ENCODE results near the gene LDLRAD3.

Gene LDLRAD3

DNA sequence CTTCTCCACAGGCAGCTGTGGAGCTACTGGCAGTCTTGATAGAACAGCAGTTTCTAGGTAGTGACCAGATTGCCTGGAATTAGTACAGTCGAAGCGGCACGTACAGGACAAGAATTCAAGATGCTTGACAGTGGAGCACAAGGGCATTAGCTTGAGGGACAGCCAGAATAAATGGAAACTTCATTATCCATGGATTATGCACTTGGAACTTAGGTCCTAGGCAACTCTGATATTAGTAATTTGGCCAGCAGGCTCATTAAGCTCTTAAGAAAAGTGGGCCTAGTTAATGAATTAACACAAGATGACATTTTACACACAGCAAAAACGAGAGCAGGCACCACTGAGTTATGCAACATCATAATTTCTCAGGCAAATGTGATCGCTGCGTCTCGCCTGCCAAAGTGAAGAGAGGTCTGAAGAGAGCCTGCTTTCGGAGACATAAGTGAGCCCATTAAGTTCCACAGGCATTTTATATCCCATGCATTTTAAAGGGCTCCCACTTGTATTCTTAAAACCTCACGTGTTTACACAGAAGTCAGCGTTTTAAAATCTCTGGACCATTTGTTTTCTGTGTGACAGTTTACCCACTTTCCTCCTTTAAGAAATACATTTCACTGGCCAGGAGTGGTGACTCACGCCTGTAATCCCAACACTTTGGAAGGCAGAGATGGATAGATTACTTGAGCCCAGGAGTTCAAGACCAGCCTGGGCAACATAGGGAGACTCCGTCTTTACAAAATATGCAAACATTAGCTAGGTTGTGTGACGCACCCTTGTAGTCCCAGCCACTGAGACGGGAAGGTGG is 279.2 kb downstream of the LDLRAD3 start:
- DNase-seq: no peak

DNA sequence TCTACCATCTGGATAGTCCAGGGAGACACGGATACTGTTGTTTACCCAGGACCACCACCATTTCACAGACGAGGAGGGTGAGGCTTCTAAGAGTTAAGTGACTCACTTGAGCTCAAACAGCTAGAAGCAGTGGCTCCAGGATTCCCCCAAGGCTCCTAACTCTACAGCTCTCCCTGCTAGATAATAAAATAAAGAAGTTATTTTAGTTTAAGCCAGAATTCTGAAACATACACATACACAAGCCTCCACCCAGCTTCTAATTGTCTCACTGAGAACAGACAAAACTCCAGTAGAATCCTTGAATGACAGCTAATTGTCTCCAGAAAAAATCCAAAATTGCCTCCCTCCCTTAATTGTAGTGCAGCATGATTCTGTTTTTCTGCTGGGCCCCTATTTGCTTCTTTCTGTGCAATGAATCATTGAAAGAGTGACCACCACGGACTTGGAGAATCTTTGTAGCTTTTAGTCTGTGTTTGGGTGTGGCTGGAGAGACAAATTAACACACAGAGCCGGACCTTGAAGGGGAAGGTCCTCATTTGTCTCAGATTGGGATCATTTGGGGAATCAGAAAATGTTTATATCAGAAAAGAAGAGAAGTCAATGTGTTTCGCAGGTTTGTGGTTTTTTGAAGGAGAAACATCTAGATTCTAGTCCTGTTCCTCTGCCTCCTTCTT is 280.5 kb downstream of the LDLRAD3 start:
- no peak for DNase-seq

DNA sequence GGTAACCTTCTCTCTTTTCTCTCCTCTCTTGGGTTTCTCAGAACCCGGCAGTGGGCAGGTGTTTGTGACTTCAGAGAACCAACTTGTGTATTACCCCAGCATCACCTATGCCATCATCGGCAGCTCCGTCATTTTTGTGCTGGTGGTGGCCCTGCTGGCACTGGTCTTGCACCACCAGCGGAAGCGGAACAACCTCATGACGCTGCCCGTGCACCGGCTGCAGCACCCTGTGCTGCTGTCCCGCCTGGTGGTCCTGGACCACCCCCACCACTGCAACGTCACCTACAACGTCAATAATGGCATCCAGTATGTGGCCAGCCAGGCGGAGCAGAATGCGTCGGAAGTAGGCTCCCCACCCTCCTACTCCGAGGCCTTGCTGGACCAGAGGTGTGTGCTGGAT is 283.2 kb downstream of the LDLRAD3 start:
- DNase-seq: no peak

DNA sequence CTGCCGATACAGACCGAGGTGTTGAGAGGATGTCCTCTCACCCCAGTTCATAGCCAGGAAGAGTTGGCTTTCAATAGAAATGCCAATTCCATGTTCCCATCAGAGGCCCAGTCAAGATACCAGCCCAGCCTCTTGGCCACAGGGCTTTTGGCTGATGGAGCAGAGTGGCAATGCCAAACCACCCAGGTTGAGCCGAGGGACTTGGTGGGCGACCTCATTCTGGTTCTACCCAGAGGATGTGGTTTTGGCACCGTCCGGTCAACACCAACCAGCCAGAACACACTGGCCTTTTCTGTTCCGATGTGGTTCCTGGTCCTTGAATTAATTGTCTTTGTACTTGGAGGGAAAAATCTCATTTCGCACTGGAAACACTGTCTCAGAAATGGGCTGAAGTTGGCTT is 284.8 kb downstream of the LDLRAD3 start:
- DNase-seq: no peak

DNA sequence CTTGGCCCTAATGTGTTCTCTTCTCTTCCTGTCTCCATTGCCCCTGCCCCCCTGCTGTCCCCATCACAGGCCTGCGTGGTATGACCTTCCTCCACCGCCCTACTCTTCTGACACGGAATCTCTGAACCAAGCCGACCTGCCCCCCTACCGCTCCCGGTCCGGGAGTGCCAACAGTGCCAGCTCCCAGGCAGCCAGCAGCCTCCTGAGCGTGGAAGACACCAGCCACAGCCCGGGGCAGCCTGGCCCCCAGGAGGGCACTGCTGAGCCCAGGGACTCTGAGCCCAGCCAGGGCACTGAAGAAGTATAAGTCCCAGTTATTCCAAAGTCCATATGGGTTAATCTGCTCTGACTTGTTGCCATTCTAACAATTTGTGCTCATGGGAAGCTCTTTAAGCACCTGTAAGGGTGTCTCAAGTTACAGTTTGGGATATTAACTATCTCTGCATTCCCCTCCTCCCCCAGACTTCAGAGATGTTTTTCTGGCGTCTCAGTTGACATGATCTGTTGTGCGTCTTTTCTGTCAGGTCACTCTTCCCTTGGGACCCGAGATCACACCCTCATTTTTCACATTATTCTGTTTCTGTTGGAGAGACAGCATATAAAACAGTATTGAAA is 285.3 kb downstream of the LDLRAD3 start:
- no peak for DNase-seq

DNA sequence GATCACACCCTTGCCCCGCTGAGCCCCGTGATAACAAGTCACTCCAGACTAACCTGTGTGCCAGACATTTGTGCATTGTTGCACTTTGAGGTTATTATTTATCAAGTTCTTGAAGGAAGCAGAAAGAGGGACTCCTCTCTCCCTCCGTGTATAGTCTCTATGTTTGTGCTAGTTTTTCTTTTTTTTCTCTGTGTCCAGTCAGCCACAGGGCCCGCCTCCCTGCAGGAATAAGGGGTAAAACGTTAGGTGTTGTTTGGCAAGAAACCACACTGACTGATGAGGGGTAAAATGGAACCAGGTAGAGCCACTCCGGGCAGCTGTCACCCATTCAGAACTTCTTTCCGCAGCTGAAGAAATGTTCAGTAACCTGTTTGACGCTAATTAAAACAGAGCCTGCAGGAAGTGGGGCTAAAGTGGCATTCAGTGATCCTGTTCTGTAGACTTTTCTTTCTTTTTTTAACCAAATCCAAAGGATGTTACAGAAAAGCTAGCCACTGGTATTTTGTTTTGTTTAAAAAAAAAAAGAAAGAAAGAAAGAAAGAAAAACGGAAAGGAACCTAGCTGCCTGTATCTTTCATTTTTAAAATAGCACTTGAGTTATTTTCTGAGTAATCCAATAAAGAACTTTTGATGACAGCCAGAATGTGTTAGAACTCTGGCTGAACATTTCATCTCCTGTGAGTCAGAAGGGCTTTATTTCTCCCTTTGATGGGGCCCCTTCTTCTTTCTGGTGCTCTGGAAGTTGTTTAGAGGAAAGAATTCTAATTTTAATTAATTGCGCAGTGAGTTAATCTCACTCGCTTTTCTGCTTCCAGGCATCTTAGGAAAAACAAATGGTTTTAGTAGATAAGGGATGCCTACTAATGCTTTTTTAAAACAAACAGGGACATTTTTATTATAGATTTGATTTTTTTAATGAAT is 287.2 kb downstream of the LDLRAD3 start:
- DNase-seq: no peak

DNA sequence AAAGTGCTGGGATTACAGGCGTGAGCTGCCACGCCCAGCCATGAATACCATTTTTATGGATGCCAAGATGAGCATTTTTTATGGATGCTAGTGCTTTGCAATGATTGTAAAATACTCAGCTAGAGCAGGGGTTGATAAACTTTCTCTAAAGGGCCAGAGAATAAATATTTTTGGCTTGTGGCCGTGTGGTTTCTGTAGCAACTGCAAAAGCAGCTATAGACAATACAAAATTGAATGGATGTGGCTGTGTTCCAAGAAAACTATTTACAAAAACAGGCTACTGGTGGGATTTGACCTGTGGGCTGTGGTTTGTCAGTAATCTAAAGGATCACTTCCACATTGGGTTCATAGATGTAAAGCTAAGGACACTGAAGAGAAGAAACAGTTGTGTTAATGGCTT is 289.3 kb downstream of the LDLRAD3 start:
- no peak for DNase-seq

DNA sequence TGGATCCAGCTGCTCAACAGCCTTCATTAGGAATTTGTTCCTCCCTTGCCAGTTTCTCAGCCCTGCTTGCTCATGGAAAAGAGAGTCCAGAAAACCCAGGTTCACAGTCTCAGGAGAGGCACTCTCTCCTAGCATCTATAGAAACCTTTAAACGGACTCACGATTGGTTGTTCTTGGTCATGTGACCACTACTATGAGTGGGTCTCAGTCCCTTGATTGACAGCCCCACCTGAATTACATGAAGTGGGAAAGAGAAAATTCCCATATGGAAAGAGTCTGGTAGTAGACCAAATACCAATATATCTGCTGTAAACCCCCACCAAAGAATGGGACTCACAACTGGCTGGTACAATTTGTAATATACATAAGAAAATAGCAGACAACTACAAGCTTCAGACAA is 291.0 kb downstream of the LDLRAD3 start:
- DNase-seq: no peak

DNA sequence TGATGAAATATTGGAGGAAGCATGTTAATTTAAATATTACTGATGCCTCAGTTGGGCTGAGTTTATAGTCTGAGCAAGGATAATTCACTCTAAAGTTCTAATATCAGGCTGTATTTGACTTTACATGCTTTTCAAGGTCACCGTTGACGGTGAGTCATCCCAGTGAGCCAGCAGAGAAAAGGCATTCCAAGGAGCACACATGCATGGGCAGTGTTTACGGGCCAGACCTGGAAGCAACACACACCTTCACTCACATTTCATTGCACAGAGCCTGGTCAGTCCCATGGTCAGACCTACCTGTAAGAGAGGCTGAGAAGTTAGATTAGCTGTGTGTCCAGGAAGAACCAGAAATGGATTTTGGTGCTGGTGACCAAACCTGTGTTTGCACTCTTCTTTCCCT is 291.9 kb downstream of the LDLRAD3 start:
- DNase-seq: no peak

DNA sequence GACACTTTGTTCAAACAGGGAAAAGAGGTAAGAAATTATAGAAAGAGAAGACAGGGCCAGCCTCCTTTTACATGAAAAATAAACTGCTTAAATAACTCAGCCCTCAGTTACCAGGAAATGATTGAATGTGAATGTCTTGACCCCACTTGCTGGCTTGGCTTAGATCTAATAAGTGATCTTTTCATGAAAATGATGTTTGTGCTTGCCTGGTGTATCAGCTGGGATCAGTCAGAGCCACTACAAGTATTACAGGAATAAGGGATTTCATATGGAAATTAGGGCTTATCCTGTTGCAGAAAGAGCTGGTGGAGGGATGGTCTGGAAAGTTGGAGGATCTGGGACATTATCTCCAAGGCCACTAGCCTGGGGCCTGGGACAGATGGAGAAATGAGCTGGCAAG is 293.5 kb downstream of the LDLRAD3 start:
- DNase-seq: no peak

DNA sequence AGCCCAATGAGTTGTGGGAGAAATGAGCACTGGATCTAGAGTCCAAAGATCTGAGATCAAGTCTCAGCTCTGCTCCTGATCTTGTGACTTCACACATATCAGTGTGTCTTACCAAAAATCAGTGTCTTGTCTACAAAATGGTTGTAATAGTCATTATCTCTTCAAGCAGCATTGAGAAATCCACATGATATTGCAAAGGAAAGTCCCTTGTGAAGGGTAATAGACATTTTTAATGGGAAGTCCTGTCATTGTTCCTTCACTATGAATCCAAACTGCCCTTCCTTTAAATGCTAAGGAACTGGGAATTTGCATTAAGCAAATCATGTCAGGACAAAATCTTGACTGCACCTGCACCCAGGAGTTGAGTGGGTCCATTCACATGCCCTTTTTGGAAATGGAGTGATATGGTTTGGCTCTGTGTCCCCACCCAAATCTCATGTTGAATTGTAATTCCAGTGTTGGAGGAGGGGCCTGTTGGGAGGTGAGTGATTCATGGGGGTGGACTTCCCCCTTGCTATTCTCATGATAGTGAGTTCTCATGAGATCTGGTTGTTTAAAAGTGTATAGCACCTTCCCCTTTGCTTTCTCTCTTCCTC is 294.3 kb downstream of the LDLRAD3 start:
- DNase-seq: no peak

DNA sequence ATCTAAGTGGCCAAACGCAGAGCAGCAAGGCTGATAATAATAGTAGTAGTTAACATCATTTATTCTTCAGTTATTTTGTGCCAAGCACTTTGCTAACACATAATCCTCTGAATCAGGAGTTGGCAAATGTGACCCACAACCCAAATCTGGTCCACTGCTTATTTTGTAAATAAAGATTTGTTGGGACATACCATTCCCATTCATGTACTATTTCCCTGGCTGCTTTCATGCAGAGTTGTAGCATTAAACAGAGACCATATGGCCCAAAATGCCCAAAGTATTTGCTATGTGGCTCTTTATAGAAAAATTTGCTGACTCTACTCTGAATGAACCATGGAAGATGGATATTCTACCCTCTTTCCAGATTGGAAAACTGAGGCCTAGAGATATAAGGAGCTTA is 295.0 kb downstream of the LDLRAD3 start:
- DNase-seq: no peak

DNA sequence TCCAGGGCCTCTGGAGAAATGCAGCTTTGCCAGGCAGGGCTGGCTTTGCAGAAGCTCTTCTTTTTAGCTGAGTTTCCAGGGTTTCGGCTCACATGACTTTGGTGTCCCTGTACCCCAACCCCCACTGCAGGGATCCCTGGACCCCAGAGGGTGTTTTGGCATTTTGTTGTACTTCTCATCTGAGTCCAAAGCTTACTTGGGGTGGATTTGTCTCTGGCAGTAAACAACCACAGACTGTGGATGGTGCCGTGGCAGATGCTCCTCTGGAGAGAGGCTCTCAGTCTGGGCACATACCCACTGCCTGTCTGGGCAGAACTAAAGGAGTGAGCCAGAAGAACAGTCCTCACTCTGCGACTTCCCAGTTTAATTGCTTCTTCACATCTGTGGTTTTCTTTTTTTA is 295.8 kb downstream of the LDLRAD3 start:
- DNase-seq: no peak

DNA sequence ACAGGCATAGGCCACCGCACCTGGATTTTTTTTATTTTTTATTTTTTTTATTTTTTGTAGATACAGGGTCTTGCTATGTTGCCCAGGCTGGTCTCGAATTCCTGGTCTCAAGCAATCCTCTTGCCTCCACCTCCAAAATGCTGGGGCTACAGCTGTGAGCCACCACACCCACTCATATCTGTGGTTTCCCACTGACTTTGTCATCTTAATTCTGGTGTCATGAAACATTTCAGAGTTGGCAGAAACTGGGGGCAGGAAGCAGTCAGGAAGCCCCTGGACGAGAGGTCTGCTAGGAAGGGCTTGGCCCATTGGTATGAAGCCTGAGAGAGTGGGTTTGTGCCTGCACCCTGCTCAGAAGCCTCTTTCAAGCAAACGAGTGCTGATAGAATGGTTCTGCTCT is 296.3 kb downstream of the LDLRAD3 start:
- no peak for DNase-seq

DNA sequence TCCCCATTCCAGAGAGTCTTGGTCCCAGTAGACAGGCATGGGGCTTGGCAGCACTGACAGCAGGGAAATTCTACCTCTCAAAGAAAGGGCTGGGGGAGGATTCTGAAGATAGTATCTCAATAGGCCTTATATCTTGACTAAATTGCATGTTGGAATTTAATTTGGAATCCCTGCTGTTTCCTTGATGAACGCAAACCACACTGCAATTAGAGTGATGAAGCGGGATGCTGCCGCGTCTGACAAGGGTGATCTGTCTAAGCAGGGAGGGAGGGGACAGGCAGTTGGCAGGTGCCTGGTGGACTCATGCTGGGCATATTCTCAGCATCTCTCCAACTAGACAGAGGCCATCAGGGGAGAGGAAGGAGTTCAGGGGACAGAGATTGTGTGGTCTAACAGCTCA is 296.9 kb downstream of the LDLRAD3 start:
- no peak for DNase-seq

DNA sequence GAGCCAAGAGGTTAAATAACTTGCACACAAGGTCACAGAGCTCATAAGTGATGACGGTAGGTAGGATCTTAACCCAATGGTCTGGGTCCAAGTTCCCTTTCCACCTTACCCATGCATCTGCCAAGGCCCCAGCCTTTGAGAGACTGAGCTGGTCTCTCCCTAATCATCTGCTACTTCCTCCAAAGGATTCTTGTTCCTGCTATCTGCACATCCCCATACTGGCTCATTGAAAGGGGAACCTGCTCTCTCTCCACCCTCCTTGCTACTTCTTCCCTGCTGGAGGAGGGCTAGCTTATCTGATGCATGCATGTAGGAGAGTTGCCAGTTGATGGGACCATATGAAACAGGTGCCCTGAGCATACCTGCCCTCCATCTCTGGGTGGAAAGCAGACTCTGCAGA is 297.6 kb downstream of the LDLRAD3 start:
- no peak for DNase-seq

DNA sequence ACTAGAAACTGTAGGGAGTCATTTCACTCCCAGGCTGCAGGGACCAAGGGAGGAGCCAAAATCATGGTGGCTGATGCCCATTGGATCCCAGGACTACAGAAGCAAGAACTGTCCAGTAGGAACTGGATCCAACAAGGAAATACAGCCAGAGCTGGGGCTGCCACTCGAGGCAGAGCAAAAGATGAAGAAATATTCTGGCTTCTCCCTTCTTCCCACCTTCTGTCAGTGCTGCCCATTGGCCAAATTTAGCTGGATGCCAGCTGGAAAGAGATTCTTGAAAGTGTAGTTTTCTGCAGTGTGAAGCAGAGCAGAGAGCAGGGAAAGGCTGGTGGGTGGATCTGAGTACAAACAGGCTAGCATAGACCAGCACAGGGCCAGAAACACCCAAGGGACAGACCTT is 299.8 kb downstream of the LDLRAD3 start:
- DNase-seq: no peak

DNA sequence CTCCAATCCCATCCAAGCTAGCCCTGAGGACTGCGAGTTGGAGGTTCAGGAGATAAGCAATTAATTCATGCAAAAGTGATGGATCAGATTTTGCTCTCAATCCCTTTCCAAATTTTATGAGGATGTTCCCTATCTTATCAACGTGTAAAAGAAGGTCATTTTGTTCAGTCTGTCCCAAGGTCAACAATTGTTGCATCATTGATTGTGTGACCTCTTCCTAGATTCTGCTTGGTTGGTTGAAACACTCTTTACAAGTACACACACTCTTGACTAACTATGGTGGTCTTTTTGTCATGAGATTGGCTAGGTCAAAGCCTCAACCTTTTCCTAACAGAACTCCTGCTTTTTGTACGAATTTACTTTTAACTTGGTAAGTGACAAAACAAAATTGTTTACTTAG is 303.6 kb downstream of the LDLRAD3 start:
- DNase-seq: no peak

DNA sequence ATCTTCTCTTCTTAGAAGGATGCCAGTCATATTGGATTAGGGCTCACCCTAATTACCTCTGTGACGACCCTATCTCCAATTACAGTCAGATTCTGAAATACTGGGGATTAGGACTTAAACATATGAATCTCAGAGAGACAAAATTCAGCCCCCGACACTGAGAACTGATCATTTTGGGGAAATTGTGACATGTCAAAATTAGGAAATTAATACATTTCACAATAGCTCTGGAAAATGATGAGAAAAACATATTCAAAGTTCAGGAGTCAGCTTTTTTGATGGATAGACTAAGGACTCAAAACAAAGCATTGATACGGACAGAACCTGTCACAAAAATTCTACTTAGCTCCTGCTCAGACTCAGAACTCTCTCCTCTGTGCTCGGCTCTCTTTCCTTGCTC is 304.6 kb downstream of the LDLRAD3 start:
- DNase-seq: no peak

DNA sequence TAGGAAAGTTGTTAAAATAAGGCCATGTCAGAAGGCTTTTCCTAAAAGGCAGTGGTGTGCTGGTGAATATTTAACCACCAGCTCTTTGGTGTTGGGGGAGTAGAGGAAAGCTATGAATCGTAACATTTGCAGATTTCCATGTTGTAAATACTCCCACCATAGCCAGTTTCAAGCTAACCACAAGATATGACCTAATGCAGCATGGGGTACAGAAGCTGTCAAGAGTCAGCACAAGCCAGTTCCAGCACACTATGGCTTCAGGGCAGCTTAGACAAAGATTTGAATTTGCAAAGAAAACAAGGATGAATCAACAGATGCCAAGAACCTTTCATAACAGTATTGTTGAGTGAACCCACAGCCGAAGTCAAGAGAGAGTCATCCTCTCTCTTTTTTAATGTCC is 305.4 kb downstream of the LDLRAD3 start:
- DNase-seq: no peak

DNA sequence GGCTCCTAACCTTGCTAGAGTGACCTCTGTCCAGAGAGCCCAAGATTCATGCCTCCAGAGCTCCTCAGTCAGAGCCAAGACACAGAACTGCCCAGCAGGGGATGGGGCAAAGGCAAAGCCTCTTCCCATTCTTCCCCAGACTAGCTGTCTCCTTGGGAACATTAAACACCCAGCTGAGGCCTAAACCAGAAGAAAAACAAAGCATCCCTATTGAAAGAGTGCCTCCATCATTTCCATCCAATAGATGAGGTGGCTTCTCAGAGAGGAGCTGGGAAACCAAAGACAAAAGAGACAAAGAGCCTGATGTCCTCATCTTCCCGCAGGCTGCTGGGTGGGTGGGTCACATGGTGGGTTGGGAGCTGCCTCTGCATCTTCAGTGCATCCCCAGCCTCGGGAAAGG is 308.0 kb downstream of the LDLRAD3 start:
- no peak for DNase-seq

DNA sequence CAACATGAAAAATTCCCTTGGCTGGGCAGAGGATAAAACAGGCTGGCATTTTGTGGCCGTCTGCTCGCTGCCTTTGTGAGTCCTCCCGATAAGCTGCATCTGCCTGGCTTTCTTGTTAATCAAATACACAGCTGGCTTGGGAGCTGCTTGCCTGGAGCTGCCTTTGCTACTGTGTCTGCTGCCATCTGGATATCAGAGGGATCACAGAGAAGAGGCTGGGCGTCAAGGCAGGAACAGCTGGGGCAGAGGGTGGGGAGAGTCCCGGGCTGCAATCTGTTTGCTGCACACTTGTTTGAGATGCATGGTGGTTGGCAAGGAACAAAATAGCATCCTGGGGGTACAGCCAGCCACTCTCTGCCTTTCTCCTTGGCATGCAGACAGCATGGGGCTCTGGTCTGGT is 309.4 kb downstream of the LDLRAD3 start:
- no peak for DNase-seq

DNA sequence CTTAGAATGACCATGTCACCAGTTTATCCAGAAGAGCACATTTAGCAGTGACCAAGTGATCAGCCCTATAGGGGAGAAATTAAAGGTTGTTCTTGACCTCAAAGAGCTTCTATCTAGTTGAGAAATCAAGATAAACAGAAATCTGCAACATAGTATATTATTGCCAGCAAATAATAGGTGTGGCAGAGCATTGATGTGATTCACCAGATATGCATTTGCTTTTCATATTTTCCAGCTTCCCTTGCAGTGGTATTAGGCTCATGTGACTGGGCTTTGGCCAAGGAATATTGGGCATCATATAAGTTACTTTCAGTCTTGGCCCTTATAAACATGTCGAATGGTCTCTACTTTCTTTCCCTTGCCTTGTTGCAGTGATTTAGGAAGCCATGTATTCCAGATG is 310.9 kb downstream of the LDLRAD3 start:
- DNase-seq: no peak
